Smooth muscle cell (in vitro differentiated cells): ENCODE results near the gene NPPA. TPM values are rescaled to one million over a fixed set of nuclear protein-coding genes. Genes with fewer than 3 reads are reported as not detected.

Source experiments
- DNase-seq: peaks from one replicate; lab custom pipeline; 2025; ENCODE audit not compliant: unreplicated experiment; lab: John Stamatoyannopoulos, UW
- H2AFZ ChIP-seq: fragments of 200-600 bp; sonication (generic); 2 replicates; pipeline ENCODE4 v1.6.0; 2016; ENCODE audit warnings: antibody characterized with exemption, low read depth, mild to moderate bottlenecking
- H3F3A ChIP-seq: fragments of 200-600 bp; sonication (generic); 2 replicates; pipeline ENCODE4 v1.6.0; 2017; ENCODE audit warnings: antibody characterized with exemption, low read depth
- H3K27ac ChIP-seq: fragments of 200-600 bp; sonication (generic); 2 replicates; pipeline ENCODE4 v1.5.1; 2016; ENCODE audit warnings: low read depth, mild to moderate bottlenecking
- H3K27me3 ChIP-seq: fragments of 200-600 bp; sonication (generic); 2 replicates; pipeline ENCODE4 v1.6.1; 2016; ENCODE audit warnings: low read depth, mild to moderate bottlenecking
- H3K36me3 ChIP-seq: fragments of 200-600 bp; sonication (generic); 2 replicates; pipeline ENCODE4 v1.5.1; 2016; ENCODE audit warnings: low read depth
- H3K4me1 ChIP-seq: fragments of 200-600 bp; sonication (generic); 2 replicates; pipeline ENCODE4 v1.5.1; 2016; ENCODE audit warnings: low read depth
- H3K4me2 ChIP-seq: fragments of 200-600 bp; sonication (generic); 2 replicates; pipeline ENCODE4 v1.6.0; 2016; ENCODE audit warnings: mild to moderate bottlenecking
- H3K4me3 ChIP-seq: fragments of 200-600 bp; sonication (generic); 2 replicates; pipeline ENCODE4 v1.5.1; 2016; ENCODE audit warnings: mild to moderate bottlenecking
- H3K79me2 ChIP-seq: fragments of 200-600 bp; sonication (generic); 2 replicates; pipeline ENCODE4 v1.6.0; 2016; ENCODE audit warnings: low read depth, mild to moderate bottlenecking
- H3K9ac ChIP-seq: fragments of 200-600 bp; sonication (generic); 2 replicates; pipeline ENCODE4 v1.6.0; 2016; ENCODE audit warnings: low read depth
- H3K9me3 ChIP-seq: fragments of 200-600 bp; sonication (generic); replicated peaks from 2 replicates; pipeline ENCODE4 v1.5.1; 2016; ENCODE audit warnings: low read depth
- H4K20me1 ChIP-seq: fragments of 200-600 bp; sonication (generic); 2 replicates; pipeline ENCODE4 v1.6.0; 2016; ENCODE audit warnings: low read depth
- CTCF ChIP-seq: fragments of 200-600 bp; sonication (generic); IDR thresholded peaks from 2 replicates; pipeline ENCODE4 v1.5.1; 2017; ENCODE audit warnings: borderline replicate concordance, mild to moderate bottlenecking, antibody characterized with exemption; ENCODE audit not compliant: insufficient read depth, poor library complexity, severe bottlenecking
- WGBS: methylation state at CpG from one replicate; pipeline ENCODE4 v1.1.7; 2016; ENCODE audit warnings: low lambda C conversion rate; 5-methylcytosine and 5-hydroxymethylcytosine counted together
- polyA plus RNA-seq: library from polyadenylated mRNA; unstranded; fragments of >200 nt; fragmentation: Nextera tagmentation; extraction: Ambion mirVana; gene quantifications from 2 replicates; pipeline ENCODE4 v1.2.1, GENCODE V29; 2016
- total RNA-seq: library from RNA; depleted of rRNA; stranded (reverse); fragments of >200 nt; gene quantifications from 2 replicates; pipeline ENCODE4 v1.2.3, GENCODE V29; 2014

NPPA gene
- total and polyA plus RNA-seq, 2 experiments from 2014 or later: 0.48 TPM; not detected in 1

DNA sequence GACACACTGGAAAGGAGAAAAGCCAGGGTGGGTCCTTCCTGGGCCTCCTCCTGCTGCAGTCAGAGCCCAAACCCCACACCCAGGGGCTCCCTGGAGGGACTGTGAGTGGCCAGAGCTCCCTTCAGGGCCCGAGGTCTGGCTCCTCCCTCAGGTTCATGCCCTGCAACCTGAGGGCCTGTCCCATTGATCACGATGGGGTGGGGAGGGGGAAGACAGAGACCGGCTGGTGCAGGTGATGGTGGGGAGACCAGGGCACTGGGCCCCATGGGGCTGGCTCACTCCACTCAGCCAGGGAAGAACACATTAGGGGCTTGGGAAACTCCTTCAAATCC, 41.3 kb upstream of the NPPA start:
- no peaks in the 10 kb centered on the region for H3K27me3 ChIP-seq
- H2AFZ ChIP-seq: no peak overlapping the region
- no peak for TF ChIP-seq CTCF
- no peaks in the 10 kb centered on the region for H3F3A ChIP-seq
- 41% methylated on average over 3 of the region's 3 CpGs for WGBS
- H3K9me3 ChIP-seq: no peaks in the 10 kb centered on the region
- H3K4me1 ChIP-seq: no peaks in the 10 kb centered on the region
- H3K4me3 ChIP-seq: no peak overlapping the region
- no peaks in the 10 kb centered on the region for H3K79me2 ChIP-seq
- no peaks in the 10 kb centered on the region for H4K20me1 ChIP-seq
- no peaks in the 10 kb centered on the region for H3K36me3 ChIP-seq
- no peak for DNase-seq
- no peak overlapping the region for H3K9ac ChIP-seq
- H3K27ac ChIP-seq: no peak overlapping the region
- H3K4me2 ChIP-seq: no peak overlapping the region

GRCh38 chr1:11888206-11888876, 40.8 kb upstream of the NPPA start:
- Histone ChIP-seq H3K9me3 (no peaks in the 10 kb centered on the region), H3K4me3 (no peak overlapping the region), H3K4me2 (no peak overlapping the region), H3F3A (no peaks in the 10 kb centered on the region), H3K27ac (no peak overlapping the region), H4K20me1 (no peaks in the 10 kb centered on the region), H3K9ac (no peak overlapping the region), H3K27me3 (no peaks in the 10 kb centered on the region), H2AFZ (no peak overlapping the region), H3K79me2 (no peaks in the 10 kb centered on the region), H3K36me3 (no peaks in the 10 kb centered on the region), H3K4me1 (no peaks in the 10 kb centered on the region)
- TF ChIP-seq CTCF: no peak
- 90% methylated on average over 15 of the region's 15 CpGs for WGBS
- DNase-seq: no peak

DNA sequence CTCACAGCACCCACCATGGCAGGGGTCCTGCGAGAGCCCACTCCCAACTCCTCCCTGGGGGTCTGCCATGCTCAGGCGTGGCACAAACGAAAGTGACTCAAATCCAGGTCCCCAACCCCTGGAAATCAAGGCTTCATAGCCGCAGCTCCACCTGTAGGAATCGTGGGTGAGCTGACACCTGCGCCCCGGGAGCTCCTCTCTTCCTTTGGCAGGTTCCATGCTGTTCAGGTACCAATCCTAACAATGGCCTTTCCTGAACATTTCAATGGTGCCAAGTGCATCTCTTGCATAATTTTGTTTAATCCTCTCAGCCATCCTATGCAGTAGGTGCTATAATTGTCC, 40.1 kb upstream of the NPPA start:
- Histone ChIP-seq H2AFZ (no peak overlapping the region), H3K27ac (no peak overlapping the region), H3K4me1 (no peaks in the 10 kb centered on the region), H3K27me3 (no peaks in the 10 kb centered on the region), H3K9me3 (no peaks in the 10 kb centered on the region), H3K9ac (no peak overlapping the region), H4K20me1 (no peaks in the 10 kb centered on the region), H3K4me2 (no peak overlapping the region), H3K4me3 (no peak overlapping the region), H3K79me2 (no peaks in the 10 kb centered on the region), H3K36me3 (no peaks in the 10 kb centered on the region), H3F3A (no peaks in the 10 kb centered on the region)
- DNase-seq: no peak
- 89% methylated on average over 7 of the region's 7 CpGs for WGBS
- no peak for TF ChIP-seq CTCF

GRCh38 chr1:11886986-11887665, 39.5 kb upstream of the NPPA start:
- Histone ChIP-seq H3K4me2 (no peak overlapping the region), H3K27ac (no peak overlapping the region), H3K4me1 (no peaks in the 10 kb centered on the region), H3K9me3 (no peaks in the 10 kb centered on the region), H3K79me2 (no peaks in the 10 kb centered on the region), H3K9ac (no peak overlapping the region), H3K4me3 (no peak overlapping the region), H3K36me3 (no peaks in the 10 kb centered on the region), H3K27me3 (no peaks in the 10 kb centered on the region), H4K20me1 (no peaks in the 10 kb centered on the region), H3F3A (no peaks in the 10 kb centered on the region), H2AFZ (no peak overlapping the region)
- no peak for TF ChIP-seq CTCF
- no peak for DNase-seq
- WGBS: 89% methylated on average over 19 of the region's 19 CpGs
